SU-DHL-6 (cell line): Measurements from ENCODE around the gene PLEKHA7.

ENCODE experiments used
- H2AFZ ChIP-seq: fragments of 200-600 bp; sonication (generic); 2 replicates; pipeline ENCODE4 v1.6.1; 2014; ENCODE audit warnings: low read depth, mild to moderate bottlenecking, moderate library complexity, mixed read lengths, antibody characterized with exemption, low read length; ENCODE audit not compliant: severe bottlenecking
- H3F3A ChIP-seq: fragments of 200-600 bp; shearing (Covaris generic); 2 replicates; pipeline ENCODE4 v1.6.0; 2016; ENCODE audit warnings: antibody characterized with exemption, mild to moderate bottlenecking; ENCODE audit not compliant: insufficient read depth
- H3K27ac ChIP-seq: fragments of 200-600 bp; sonication (generic); 2 replicates; pipeline ENCODE4 v1.5.1; 2016; ENCODE audit warnings: low read depth, mild to moderate bottlenecking, low read length, moderate library complexity, mixed read lengths
- H3K27me3 ChIP-seq: fragments of 200-600 bp; sonication (generic), shearing (Covaris generic); 2 replicates; pipeline ENCODE4 v1.6.0; 2014; ENCODE audit warnings: mild to moderate bottlenecking, low read length
- H3K36me3 ChIP-seq: fragments of 200-600 bp; sonication (generic); 2 replicates; pipeline ENCODE4 v1.6.1; 2014; ENCODE audit warnings: mild to moderate bottlenecking, low read length, mixed read lengths
- H3K4me2 ChIP-seq: fragments of 300-600, 200-600 bp; shearing (Covaris generic), sonication (generic); 2 replicates; pipeline ENCODE4 v1.6.0; 2014; ENCODE audit warnings: low read length, low read depth, mild to moderate bottlenecking; ENCODE audit not compliant: poor library complexity, severe bottlenecking
- H3K4me3 ChIP-seq: fragments of 200-600 bp; sonication (generic); 2 replicates; pipeline ENCODE4 v1.5.1; 2014; ENCODE audit warnings: antibody characterized with exemption, low read length, mild to moderate bottlenecking, mixed read lengths; ENCODE audit not compliant: insufficient read depth, poor library complexity, severe bottlenecking
- H3K79me2 ChIP-seq: fragments of 200-600 bp; sonication (generic); 2 replicates; pipeline ENCODE4 v1.6.1; 2014; ENCODE audit warnings: mild to moderate bottlenecking, low read length, moderate library complexity; ENCODE audit not compliant: insufficient read depth
- H3K9ac ChIP-seq: fragments of 200-600 bp; sonication (generic); 2 replicates; pipeline ENCODE4 v1.7.0; 2014; ENCODE audit warnings: mild to moderate bottlenecking, low read length
- H3K9me2 ChIP-seq: fragments of 200-600 bp; sonication (generic); replicated peaks from 2 replicates; pipeline ENCODE4 v1.6.1; 2014; ENCODE audit warnings: low read length; ENCODE audit not compliant: insufficient read depth
- H3K9me3 ChIP-seq: fragments of 200-600 bp; sonication (generic); 2 replicates; pipeline ENCODE4 v1.6.1; 2014; ENCODE audit warnings: low read length, mixed read lengths; ENCODE audit not compliant: insufficient read depth
- H4K20me1 ChIP-seq: fragments of 200-600 bp; sonication (generic); 2 replicates; pipeline ENCODE4 v1.6.1; 2014; ENCODE audit warnings: low read depth, mild to moderate bottlenecking, antibody characterized with exemption, low read length, moderate library complexity, mixed read lengths
- CTCF ChIP-seq: fragments of 200-600 bp; sonication (generic); IDR thresholded peaks from one replicate; pipeline ENCODE4 v1.5.1; 2017; ENCODE audit warnings: antibody characterized with exemption, mild to moderate bottlenecking, low read length, moderate library complexity; ENCODE audit not compliant: insufficient read depth, poor library complexity, severe bottlenecking
- EZH2phosphoT487 ChIP-seq: fragments of 200-600 bp; sonication (generic), shearing (Covaris generic); conservative IDR thresholded peaks from 2 replicates; pipeline ENCODE4 v1.6.1; 2018; ENCODE audit warnings: mild to moderate bottlenecking, antibody characterized with exemption, low read length, moderate library complexity, mixed read lengths

Gene PLEKHA7

GRCh38 chr11:16973338-16973964, 40.8 kb downstream of the PLEKHA7 start:
- Histone ChIP-seq H3K9me3 (no peaks in the 10 kb centered on the region), H3K27ac (no peak overlapping the region), H3F3A (no peaks in the 10 kb centered on the region), H3K9me2 (no peaks in the 10 kb centered on the region), H3K9ac (no peak overlapping the region), H3K79me2 (no peaks in the 10 kb centered on the region), H3K4me3 (no peak overlapping the region), H3K36me3 (no peaks in the 10 kb centered on the region), H4K20me1 (no peaks in the 10 kb centered on the region), H3K27me3 (no peaks in the 10 kb centered on the region), H3K4me2 (no peak overlapping the region), H2AFZ (no peak overlapping the region)
- no peak for TF ChIP-seq EZH2phosphoT487
- TF ChIP-seq CTCF, result no peak

- Histone ChIP-seq H3K9me2 (no peaks in the 10 kb centered on the region), H3K9me3 (no peaks in the 10 kb centered on the region), H3K27ac (no peak overlapping the region), H3K9ac (no peak overlapping the region), H3K79me2 (no peaks in the 10 kb centered on the region), H3K36me3 (no peaks in the 10 kb centered on the region), H3F3A (no peaks in the 10 kb centered on the region), H2AFZ (no peak overlapping the region), H4K20me1 (no peaks in the 10 kb centered on the region), H3K4me2 (no peak overlapping the region), H3K27me3 (no peaks in the 10 kb centered on the region), H3K4me3 (no peak overlapping the region)
- no peak for TF ChIP-seq EZH2phosphoT487
- TF ChIP-seq CTCF, result no peak
Measured at GRCh38 chr11:16969010-16969999, 44.9 kb downstream of the PLEKHA7 start.

DNA sequence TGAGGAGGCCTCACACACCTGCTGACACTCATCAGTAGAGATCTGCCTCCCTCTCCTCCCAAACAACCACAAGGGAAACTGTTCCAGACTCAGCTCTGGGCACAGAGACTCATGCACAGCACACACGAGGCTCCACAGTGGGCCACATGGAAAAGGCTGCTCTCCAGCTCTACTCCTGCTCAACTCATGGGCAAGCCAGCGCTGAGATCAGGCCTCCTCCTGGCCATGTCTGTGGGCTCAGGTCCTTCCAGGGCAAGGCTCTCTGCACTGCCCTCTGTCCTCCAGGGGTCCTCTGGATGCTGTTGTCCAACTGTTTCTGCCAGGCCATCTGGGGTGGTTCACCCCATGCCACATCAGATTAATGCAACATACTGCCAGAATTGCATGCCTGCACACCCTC, 46.0 kb downstream of the PLEKHA7 start:
- H3F3A ChIP-seq, result no peaks in the 10 kb centered on the region
- no peaks in the 10 kb centered on the region for H3K27me3 ChIP-seq
- H2AFZ ChIP-seq, result no peak overlapping the region
- no peak overlapping the region for H3K27ac ChIP-seq
- H3K9ac ChIP-seq, result no peak overlapping the region
- no peak for TF ChIP-seq EZH2phosphoT487
- no peak for TF ChIP-seq CTCF
- no peaks in the 10 kb centered on the region for H3K79me2 ChIP-seq
- H3K36me3 ChIP-seq, result no peaks in the 10 kb centered on the region
- H3K9me3 ChIP-seq, result no peaks in the 10 kb centered on the region
- H3K9me2 ChIP-seq, result no peaks in the 10 kb centered on the region
- H3K4me2 ChIP-seq, result no peak overlapping the region
- no peaks in the 10 kb centered on the region for H4K20me1 ChIP-seq
- no peak overlapping the region for H3K4me3 ChIP-seq
